ENCODE data around the gene NOL11.

GRCh38 chr17:67785504-67785903, 67.8 kb downstream of the NOL11 start:
- TF ChIP-seq CTCF (IDR thresholded peaks at IDR 0.05) (no peak), POLR2AphosphoS5 (IDR thresholded peaks at IDR 0.05) (no peak)

Data from prostate gland (tissue), 2 donors.